Measurements from ENCODE around the gene FOXP2.

DNA sequence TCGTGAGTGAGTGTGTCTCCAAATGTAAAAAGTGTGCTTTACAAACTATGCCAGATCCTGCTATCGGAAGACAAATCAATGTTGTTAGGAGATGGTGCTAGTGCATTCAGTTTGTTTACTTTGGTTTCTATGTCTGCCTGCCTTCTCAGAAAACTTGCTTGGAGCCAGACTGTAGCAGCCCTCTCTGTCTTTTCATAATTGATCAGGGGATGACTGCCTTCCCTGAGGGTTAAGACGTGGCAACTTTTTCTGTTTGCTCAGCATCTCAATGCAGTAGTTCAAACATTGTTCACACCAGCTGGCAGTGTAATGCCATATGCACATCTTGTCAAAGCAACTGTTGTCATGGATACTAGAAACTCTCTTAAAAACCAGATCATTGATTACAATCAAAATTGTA is 118.5 kb downstream of the FOXP2 start:
- TF ChIP-seq, protein P1, sequence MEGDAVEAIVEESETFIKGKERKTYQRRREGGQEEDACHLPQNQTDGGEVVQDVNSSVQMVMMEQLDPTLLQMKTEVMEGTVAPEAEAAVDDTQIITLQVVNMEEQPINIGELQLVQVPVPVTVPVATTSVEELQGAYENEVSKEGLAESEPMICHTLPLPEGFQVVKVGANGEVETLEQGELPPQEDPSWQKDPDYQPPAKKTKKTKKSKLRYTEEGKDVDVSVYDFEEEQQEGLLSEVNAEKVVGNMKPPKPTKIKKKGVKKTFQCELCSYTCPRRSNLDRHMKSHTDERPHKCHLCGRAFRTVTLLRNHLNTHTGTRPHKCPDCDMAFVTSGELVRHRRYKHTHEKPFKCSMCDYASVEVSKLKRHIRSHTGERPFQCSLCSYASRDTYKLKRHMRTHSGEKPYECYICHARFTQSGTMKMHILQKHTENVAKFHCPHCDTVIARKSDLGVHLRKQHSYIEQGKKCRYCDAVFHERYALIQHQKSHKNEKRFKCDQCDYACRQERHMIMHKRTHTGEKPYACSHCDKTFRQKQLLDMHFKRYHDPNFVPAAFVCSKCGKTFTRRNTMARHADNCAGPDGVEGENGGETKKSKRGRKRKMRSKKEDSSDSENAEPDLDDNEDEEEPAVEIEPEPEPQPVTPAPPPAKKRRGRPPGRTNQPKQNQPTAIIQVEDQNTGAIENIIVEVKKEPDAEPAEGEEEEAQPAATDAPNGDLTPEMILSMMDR (IDR thresholded peaks at IDR 0.05) = no peak
- TF ChIP-seq POLR2A (IDR thresholded peaks at IDR 0.05) = no peak
